SK-N-SH (cell line): ENCODE data around the gene HSD11B2. TPM values are rescaled to one million over a fixed set of nuclear protein-coding genes. Genes with fewer than 3 reads are reported as not detected.
A peak's percentile ranks its signal among the peaks of the same experiment; 100 is the strongest.

Experiments
- CTCF ChIA-PET: fragments of 300-600, 350-600 bp; formaldehyde crosslinking; extraction: SDS; loops from one replicate; lab custom pipeline; 2021; lab: Yijun Ruan, JAX
- POLR2A ChIA-PET: fragments of 350-600 bp; sonication (Branson Sonifier 250); formaldehyde crosslinking; extraction: SDS; loops from one replicate; lab custom pipeline; 2020; ENCODE audit warnings: antibody characterized with exemption, inconsistent platforms; lab: Yijun Ruan, JAX
- DNase-seq: peaks from one replicate; pipeline ENCODE4 v3.0.0; 2012
- H2AFZ ChIP-seq: fragments of 200-600 bp; sonication (generic); 2 replicates; pipeline ENCODE4 v1.8.1; 2016; ENCODE audit warnings: antibody characterized with exemption, mild to moderate bottlenecking, low read depth
- H3F3A ChIP-seq: fragments of 200-600 bp; sonication (generic); replicated peaks from 2 replicates; pipeline ENCODE3; 2016; ENCODE audit warnings: antibody characterized with exemption, mild to moderate bottlenecking; ENCODE audit not compliant: insufficient read depth
- H3K27ac ChIP-seq, 2 experiments: fragments of 200-500 bp in 1 of 2; fragments of 200-600 bp in 1 of 2; sonication (Bioruptor generic) in 1 of 2; sonication (generic), shearing (Covaris generic) in 1 of 2; 2 replicates each; pipeline versions ENCODE4 v1.5.1 to v1.6.1; 2014 to 2016; ENCODE audit warnings: low read depth in 2 of 2, inconsistent platforms in 1 of 2, low read length in 1 of 2, mild to moderate bottlenecking in 1 of 2, mixed read lengths in 1 of 2
- H3K27me3 ChIP-seq: fragments of 200-600 bp; sonication (generic), shearing (Covaris generic); 2 replicates; pipeline ENCODE4 v1.6.1; 2016; ENCODE audit warnings: mixed run types; ENCODE audit not compliant: insufficient read depth
- H3K36me3 ChIP-seq, 2 experiments: fragments of 200-500 bp in 1 of 2; fragments of 200-600 bp in 1 of 2; sonication (Bioruptor generic) in 1 of 2; sonication (generic) in 1 of 2; replicated peaks in 1 of 2; 2 replicates each; pipeline versions ENCODE3 to v1.5.1; 2014 to 2016; ENCODE audit warnings: low read length in 1 of 2, mild to moderate bottlenecking in 1 of 2; ENCODE audit not compliant: insufficient read depth in 2 of 2, control insufficient read depth in 1 of 2
- H3K4me1 ChIP-seq, 2 experiments: fragments of 200-500 bp in 1 of 2; fragments of 200-600 bp in 1 of 2; sonication (Bioruptor generic) in 1 of 2; sonication (generic), shearing (Covaris generic) in 1 of 2; 2 replicates each; pipeline versions ENCODE4 v1.5.1 to v1.6.1; 2014 to 2016; ENCODE audit warnings: low read depth in 1 of 2, low read length in 1 of 2, mixed run types in 1 of 2; ENCODE audit not compliant: insufficient read depth in 2 of 2, control insufficient read depth in 1 of 2
- H3K4me2 ChIP-seq: fragments of 200-600 bp; sonication (generic), shearing (Covaris generic); 2 replicates; pipeline ENCODE4 v1.6.1; 2017; ENCODE audit warnings: mixed run types
- H3K4me3 ChIP-seq, 2 experiments: fragments of 200-500 bp in 1 of 2; fragments of 200-600 bp in 1 of 2; sonication (Bioruptor generic) in 1 of 2; sonication (generic), shearing (Covaris generic) in 1 of 2; 2 replicates each; pipeline versions ENCODE4 v1.5.1 to v1.8.1; 2014 to 2016; ENCODE audit warnings: low read depth in 2 of 2, inconsistent platforms in 1 of 2, low read length in 1 of 2, mild to moderate bottlenecking in 1 of 2, mixed read lengths in 1 of 2, moderate library complexity in 1 of 2
- H3K79me2 ChIP-seq: fragments of 200-600 bp; sonication (generic); 2 replicates; pipeline ENCODE4 v1.8.1; 2017; ENCODE audit warnings: mild to moderate bottlenecking; ENCODE audit not compliant: insufficient read depth
- H3K9ac ChIP-seq: fragments of 200-600 bp; sonication (generic); 2 replicates; pipeline ENCODE4 v1.6.1; 2017; ENCODE audit warnings: mixed run types
- H3K9me2 ChIP-seq: fragments of 200-600 bp; sonication (generic); 2 replicates; pipeline ENCODE4 v1.6.1; 2017; ENCODE audit warnings: mixed run types
- H3K9me3 ChIP-seq: fragments of 200-600 bp; sonication (generic); 2 replicates; pipeline ENCODE4 v1.6.1; 2017; ENCODE audit warnings: mixed run types, mild to moderate bottlenecking, moderate library complexity
- H4K20me1 ChIP-seq: fragments of 200-600 bp; sonication (generic); 2 replicates; pipeline ENCODE4 v1.6.1; 2017; ENCODE audit warnings: mild to moderate bottlenecking, mixed run types; ENCODE audit not compliant: insufficient read depth
- CTCF ChIP-seq: fragments of 200-600 bp; sonication (generic); IDR thresholded peaks from 2 replicates; pipeline ENCODE4 v1.6.1; 2017; ENCODE audit warnings: antibody characterized with exemption, mild to moderate bottlenecking, moderate library complexity
- EZH2phosphoT487 ChIP-seq: fragments of 200-600 bp; sonication (generic); IDR thresholded peaks from 2 replicates; pipeline ENCODE4 v1.6.1; 2017; ENCODE audit warnings: low read depth, mixed run types, mild to moderate bottlenecking, antibody characterized with exemption, moderate library complexity, borderline replicate concordance
- FOSL2 ChIP-seq: IDR thresholded peaks from 2 replicates; pipeline ENCODE4 v1.4.0; 2012; ENCODE audit warnings: low read depth, mild to moderate bottlenecking, moderate library complexity, borderline replicate concordance
- FOXJ3 ChIP-seq: sonication (generic); formaldehyde crosslinking; IDR thresholded peaks from 2 replicates; pipeline ENCODE4 v1.5.1; 2020; ENCODE audit warnings: mild to moderate bottlenecking, missing genetic modification reagents
- GABPA ChIP-seq: IDR thresholded peaks from 2 replicates; pipeline ENCODE4 v1.4.0; 2012; ENCODE audit warnings: low read depth, mild to moderate bottlenecking
- GATA2 ChIP-seq: sonication (generic); formaldehyde crosslinking; IDR thresholded peaks from 2 replicates; pipeline ENCODE4 v1.5.0; 2020; ENCODE audit warnings: mild to moderate bottlenecking, missing genetic modification reagents
- JUND ChIP-seq: IDR thresholded peaks from 2 replicates; pipeline ENCODE4 v1.4.0; 2012
- MEF2A ChIP-seq: IDR thresholded peaks from 2 replicates; pipeline ENCODE4 v1.4.0; 2012; ENCODE audit warnings: low read depth, borderline replicate concordance
- MXI1 ChIP-seq: IDR thresholded peaks from 2 replicates; pipeline ENCODE4 v1.6.1; 2012; ENCODE audit warnings: mild to moderate bottlenecking, low read depth, low read length, improper control_type of control experiment
- NRF1 ChIP-seq: IDR thresholded peaks from 2 replicates; pipeline ENCODE4 v1.6.1; 2012; ENCODE audit warnings: low read depth, mild to moderate bottlenecking, low read length
- RAD21 ChIP-seq: IDR thresholded peaks from 2 replicates; pipeline ENCODE4 v1.6.1; 2012; ENCODE audit warnings: mild to moderate bottlenecking, low read length
- RCOR1 ChIP-seq: fragments of 150-350 bp; IDR thresholded peaks from 2 replicates; pipeline ENCODE4 v1.6.1; 2017; ENCODE audit warnings: antibody characterized with exemption, low read length
- SMC3 ChIP-seq: IDR thresholded peaks from 2 replicates; pipeline ENCODE4 v1.6.1; 2012; ENCODE audit warnings: low read depth, low read length, improper control_type of control experiment
- TAF1 ChIP-seq: IDR thresholded peaks from 2 replicates; pipeline ENCODE4 v1.6.1; 2012; ENCODE audit warnings: low read depth, mild to moderate bottlenecking, low read length, moderate library complexity, borderline replicate concordance
- TEAD4 ChIP-seq: IDR thresholded peaks from 2 replicates; pipeline ENCODE4 v1.4.0; 2012; ENCODE audit warnings: mild to moderate bottlenecking, borderline replicate concordance; ENCODE audit not compliant: insufficient read depth
- YY1 ChIP-seq: IDR thresholded peaks from 2 replicates; pipeline ENCODE4 v1.4.0; 2012; ENCODE audit warnings: low read depth, mild to moderate bottlenecking
- WGBS: methylation state at CpG from one replicate; pipeline ENCODE4 v1.1.6; 2017; ENCODE audit warnings: low lambda C conversion rate; 5-methylcytosine and 5-hydroxymethylcytosine counted together
- polyA plus RNA-seq, 3 experiments: library from polyadenylated mRNA; depleted of rRNA; stranded (reverse); fragments of >200 nt; gene quantifications; 2 replicates each; pipeline ENCODE4 v1.2.3, GENCODE V29; 2012
- TF ChIP-seq, protein P1 (sequence below): fragments of 150-350 bp; IDR thresholded peaks from 2 replicates; pipeline ENCODE4 v1.6.1; 2016; ENCODE audit warnings: mild to moderate bottlenecking, low read depth, low read length
- TF ChIP-seq, protein P2 (sequence below): IDR thresholded peaks from 2 replicates; pipeline ENCODE4 v1.4.0; 2012; ENCODE audit warnings: low read depth
- TF ChIP-seq, protein P3 (sequence below): IDR thresholded peaks from 2 replicates; pipeline ENCODE4 v1.6.1; 2012; ENCODE audit warnings: mild to moderate bottlenecking, low read depth, low read length, moderate library complexity

The HSD11B2 gene
- 0.19 and 0.23 TPM in 2 replicates for polyA plus RNA-seq (2012; rRNA removed)
- 0.08 and 0.10 TPM in 2 replicates for polyA plus RNA-seq (2012; cell fraction: cytosol; rRNA removed)
- 0.58 and 0.75 TPM in 2 replicates for polyA plus RNA-seq (2012; cell fraction: nucleus; rRNA removed)

- Histone ChIP-seq H4K20me1 (no peaks in the 10 kb centered on the region), H3K4me2 (peak within 1 kb of the TSS; percentile 74), H2AFZ (no peak within 1 kb of the TSS), H3K9me3 (no peaks in the 10 kb centered on the region), H3K79me2 (no peaks in the 10 kb centered on the region), H3K9me2 (no peaks in the 10 kb centered on the region), H3K4me1 (peaks cover 0 to 12% of the 10 kb centered on the region in 2 experiments; a peak in 1 of 4 replicates), H3K36me3 (no peaks in the 10 kb centered on the region), H3K9ac (no peak within 1 kb of the TSS), H3K4me3 (peak within 1 kb of the TSS; percentile 40 to 43), H3K27ac (no peak within 1 kb of the TSS), H3K27me3 (no peaks in the 10 kb centered on the region; the same call in 1 of the 2 replicates), H3F3A (no peaks in the 10 kb centered on the region)
- ChIA-PET CTCF (interaction anchor here (0.7 to 3.1 kb wide), 12 partner anchors 11 to 141 kb away, joined by 3 to 16 read pairs (median 4); partner anchors contain the start of genes ATP6V0D1, LRRC36 and ZDHHC1), POLR2A (interaction anchor here (0.9 to 1.1 kb wide), 2 partner anchors 12 to 13 kb away, joined by 3 to 4 read pairs; no protein-coding TSS in a partner anchor)
- peak; percentile 93 for DNase-seq
- TF ChIP-seq RCOR1 (no peak), NRF1 (peak; percentile 34; the same call in 1 of the 2 replicates), TAF1 (no peak), RAD21 (peak; percentile 19; the same call in 1 of the 2 replicates), JUND (no peak), SMC3 (peak; percentile 25; the same call in 1 of the 2 replicates), MEF2A (no peak), TEAD4 (no peak), GABPA (no peak), EZH2phosphoT487 (no peak), CTCF (peak; percentile 17; the same call in 1 of the 2 replicates), MXI1 (peak; percentile 35; the same call in 1 of the 2 replicates), FOSL2 (no peak), YY1 (no peak), FOXJ3 (CRISPR knock-in tag) (no peak), GATA2 (no peak)
- TF ChIP-seq, protein P1, sequence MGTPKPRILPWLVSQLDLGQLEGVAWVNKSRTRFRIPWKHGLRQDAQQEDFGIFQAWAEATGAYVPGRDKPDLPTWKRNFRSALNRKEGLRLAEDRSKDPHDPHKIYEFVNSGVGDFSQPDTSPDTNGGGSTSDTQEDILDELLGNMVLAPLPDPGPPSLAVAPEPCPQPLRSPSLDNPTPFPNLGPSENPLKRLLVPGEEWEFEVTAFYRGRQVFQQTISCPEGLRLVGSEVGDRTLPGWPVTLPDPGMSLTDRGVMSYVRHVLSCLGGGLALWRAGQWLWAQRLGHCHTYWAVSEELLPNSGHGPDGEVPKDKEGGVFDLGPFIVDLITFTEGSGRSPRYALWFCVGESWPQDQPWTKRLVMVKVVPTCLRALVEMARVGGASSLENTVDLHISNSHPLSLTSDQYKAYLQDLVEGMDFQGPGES = no peak
- TF ChIP-seq, protein P2, sequence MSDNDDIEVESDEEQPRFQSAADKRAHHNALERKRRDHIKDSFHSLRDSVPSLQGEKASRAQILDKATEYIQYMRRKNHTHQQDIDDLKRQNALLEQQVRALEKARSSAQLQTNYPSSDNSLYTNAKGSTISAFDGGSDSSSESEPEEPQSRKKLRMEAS = no peak
- TF ChIP-seq, protein P3, sequence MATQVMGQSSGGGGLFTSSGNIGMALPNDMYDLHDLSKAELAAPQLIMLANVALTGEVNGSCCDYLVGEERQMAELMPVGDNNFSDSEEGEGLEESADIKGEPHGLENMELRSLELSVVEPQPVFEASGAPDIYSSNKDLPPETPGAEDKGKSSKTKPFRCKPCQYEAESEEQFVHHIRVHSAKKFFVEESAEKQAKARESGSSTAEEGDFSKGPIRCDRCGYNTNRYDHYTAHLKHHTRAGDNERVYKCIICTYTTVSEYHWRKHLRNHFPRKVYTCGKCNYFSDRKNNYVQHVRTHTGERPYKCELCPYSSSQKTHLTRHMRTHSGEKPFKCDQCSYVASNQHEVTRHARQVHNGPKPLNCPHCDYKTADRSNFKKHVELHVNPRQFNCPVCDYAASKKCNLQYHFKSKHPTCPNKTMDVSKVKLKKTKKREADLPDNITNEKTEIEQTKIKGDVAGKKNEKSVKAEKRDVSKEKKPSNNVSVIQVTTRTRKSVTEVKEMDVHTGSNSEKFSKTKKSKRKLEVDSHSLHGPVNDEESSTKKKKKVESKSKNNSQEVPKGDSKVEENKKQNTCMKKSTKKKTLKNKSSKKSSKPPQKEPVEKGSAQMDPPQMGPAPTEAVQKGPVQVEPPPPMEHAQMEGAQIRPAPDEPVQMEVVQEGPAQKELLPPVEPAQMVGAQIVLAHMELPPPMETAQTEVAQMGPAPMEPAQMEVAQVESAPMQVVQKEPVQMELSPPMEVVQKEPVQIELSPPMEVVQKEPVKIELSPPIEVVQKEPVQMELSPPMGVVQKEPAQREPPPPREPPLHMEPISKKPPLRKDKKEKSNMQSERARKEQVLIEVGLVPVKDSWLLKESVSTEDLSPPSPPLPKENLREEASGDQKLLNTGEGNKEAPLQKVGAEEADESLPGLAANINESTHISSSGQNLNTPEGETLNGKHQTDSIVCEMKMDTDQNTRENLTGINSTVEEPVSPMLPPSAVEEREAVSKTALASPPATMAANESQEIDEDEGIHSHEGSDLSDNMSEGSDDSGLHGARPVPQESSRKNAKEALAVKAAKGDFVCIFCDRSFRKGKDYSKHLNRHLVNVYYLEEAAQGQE = no peak
- 12% methylated on average over 28 of the region's 87 CpGs for WGBS
These were observed at the start of gene HSD11B2 for GRCh38 chr16:67430977-67431774. Gene HSD11B2, plus strand, starts transcription at chr16:67431121. Its CDS starts 128 bp downstream, at chr16:67431249.
